H9 (cell line): Measurements from ENCODE around the gene APCDD1. TPM values are rescaled to one million over a fixed set of nuclear protein-coding genes. Genes with fewer than 3 reads are reported as not detected.

Experiments
- DNase-seq: peaks from one replicate; pipeline ENCODE4 v3.0.0-alpha.2; 2017
- H2AFZ ChIP-seq: one replicate; pipeline ENCODE4 v1.6.1; 2013; ENCODE audit warnings: mild to moderate bottlenecking, low read length, control low read depth, moderate library complexity
- H2AK5ac ChIP-seq: 2 replicates; pipeline ENCODE4 v1.6.1; 2013; ENCODE audit warnings: low read length, control low read depth, mixed read lengths; ENCODE audit not compliant: insufficient read length
- H2BK120ac ChIP-seq: one replicate; pipeline ENCODE4 v1.6.1; 2013; ENCODE audit warnings: low read depth, mild to moderate bottlenecking, low read length, control low read depth, inconsistent platforms; ENCODE audit not compliant: poor library complexity, severe bottlenecking
- H2BK12ac ChIP-seq: 2 replicates; pipeline ENCODE4 v1.6.1; 2013; ENCODE audit warnings: low read length, control low read depth, mixed read lengths, low read depth; ENCODE audit not compliant: insufficient read length
- H2BK15ac ChIP-seq: 2 replicates; pipeline ENCODE4 v1.6.1; 2013; ENCODE audit warnings: low read depth, low read length, control low read depth
- H2BK20ac ChIP-seq: one replicate; pipeline ENCODE4 v1.6.1; 2013; ENCODE audit warnings: low read depth, mild to moderate bottlenecking, low read length, control low read depth, inconsistent platforms; ENCODE audit not compliant: poor library complexity, severe bottlenecking
- H2BK5ac ChIP-seq: 2 replicates; pipeline ENCODE4 v1.6.1; 2013; ENCODE audit warnings: low read length, control low read depth, mixed read lengths; ENCODE audit not compliant: insufficient read length
- H3K14ac ChIP-seq: 2 replicates; pipeline ENCODE4 v1.6.1; 2013; ENCODE audit warnings: low read length, control low read depth; ENCODE audit not compliant: insufficient read depth
- H3K18ac ChIP-seq: 2 replicates; pipeline ENCODE4 v1.6.1; 2013; ENCODE audit warnings: low read depth, mild to moderate bottlenecking, mixed read lengths, low read length, control low read depth; ENCODE audit not compliant: insufficient read length
- H3K23ac ChIP-seq: 2 replicates; pipeline ENCODE4 v1.6.1; 2013; ENCODE audit warnings: low read length, control low read depth, mixed read lengths, low read depth; ENCODE audit not compliant: insufficient read length
- H3K23me2 ChIP-seq: 2 replicates; pipeline ENCODE4 v1.6.1; 2013; ENCODE audit warnings: low read depth, mild to moderate bottlenecking, mixed read lengths, low read length, control low read depth; ENCODE audit not compliant: insufficient read length, poor library complexity, severe bottlenecking
- H3K27ac ChIP-seq: 2 replicates; pipeline ENCODE4 v1.5.1; 2013; ENCODE audit warnings: low read length, control low read depth, mixed read lengths, low read depth; ENCODE audit not compliant: insufficient read length
- H3K27me3 ChIP-seq: 2 replicates; pipeline ENCODE4 v1.6.1; 2013; ENCODE audit warnings: low read length, control low read depth, inconsistent platforms; ENCODE audit not compliant: insufficient read depth
- H3K4ac ChIP-seq: 2 replicates; pipeline ENCODE4 v1.6.1; 2013; ENCODE audit warnings: low read depth, mild to moderate bottlenecking, control low read depth, inconsistent platforms, low read length, moderate library complexity
- H3K4me1 ChIP-seq: 2 replicates; pipeline ENCODE4 v1.6.1; 2013; ENCODE audit warnings: low read length, control low read depth, inconsistent platforms; ENCODE audit not compliant: insufficient read depth
- H3K4me2 ChIP-seq: 2 replicates; pipeline ENCODE4 v1.6.1; 2013; ENCODE audit warnings: low read length, control low read depth, mixed read lengths; ENCODE audit not compliant: insufficient read length, insufficient read depth
- H3K56ac ChIP-seq: 2 replicates; pipeline ENCODE4 v1.6.1; 2013; ENCODE audit warnings: low read depth, mild to moderate bottlenecking, mixed read lengths, low read length, control low read depth; ENCODE audit not compliant: insufficient read length
- H3K79me1 ChIP-seq: 2 replicates; pipeline ENCODE4 v1.6.1; 2013; ENCODE audit warnings: low read depth, mild to moderate bottlenecking, moderate library complexity, low read length, control low read depth, inconsistent platforms; ENCODE audit not compliant: insufficient read depth, poor library complexity, severe bottlenecking
- H3K79me2 ChIP-seq: 2 replicates; pipeline ENCODE4 v1.6.1; 2013; ENCODE audit warnings: low read length, control low read depth, inconsistent platforms; ENCODE audit not compliant: insufficient read depth
- H3K9ac ChIP-seq: 2 replicates; pipeline ENCODE4 v1.6.1; 2013; ENCODE audit warnings: low read length, control low read depth, mixed read lengths; ENCODE audit not compliant: insufficient read length; ENCODE audit errors: extremely low read depth
- H3K9me3 ChIP-seq: one replicate; pipeline ENCODE4 v1.6.1; 2013; ENCODE audit warnings: low read depth, low read length, inconsistent platforms; ENCODE audit not compliant: control insufficient read depth
- H3T11ph ChIP-seq: one replicate; pipeline ENCODE4 v1.6.1; 2013; ENCODE audit warnings: mild to moderate bottlenecking, low read length, control low read depth, inconsistent platforms
- H4K20me1 ChIP-seq: one replicate; pipeline ENCODE4 v1.6.1; 2013; ENCODE audit not compliant: control insufficient read depth, insufficient read length, insufficient read depth
- H4K5ac ChIP-seq: 2 replicates; pipeline ENCODE4 v1.6.1; 2013; ENCODE audit warnings: low read depth, mild to moderate bottlenecking, mixed read lengths, low read length, control low read depth; ENCODE audit not compliant: insufficient read length
- H4K8ac ChIP-seq: replicated peaks from 2 replicates; pipeline ENCODE4 v1.6.1; 2013; ENCODE audit warnings: low read length, control low read depth, mixed read lengths, low read depth; ENCODE audit not compliant: insufficient read length
- H4K91ac ChIP-seq: 2 replicates; pipeline ENCODE4 v1.6.1; 2013; ENCODE audit warnings: low read depth, mild to moderate bottlenecking, moderate library complexity, mixed read lengths, low read length, control low read depth; ENCODE audit not compliant: insufficient read length
- H3K27ac Mint-ChIP-seq, 3 experiments: 2 replicates in 2 of 3; 3 replicates in 1 of 3; pipeline ENCODE4 v1.8.0; 2020 to 2021; ENCODE audit warnings: mixed read lengths in 3 of 3, mild to moderate bottlenecking in 1 of 3, moderate library complexity in 1 of 3
- H3K27me3 Mint-ChIP-seq: 2 replicates; pipeline ENCODE4 v1.8.0; 2021; ENCODE audit warnings: low read depth, mild to moderate bottlenecking, moderate library complexity, mixed read lengths
- H3K36me3 Mint-ChIP-seq, 3 experiments: 2 replicates in 2 of 3; 3 replicates in 1 of 3; pipeline ENCODE4 v1.8.0; 2020 to 2021; ENCODE audit warnings: low read depth in 3 of 3, mixed read lengths in 3 of 3; ENCODE audit not compliant: insufficient read depth in 1 of 3
- H3K4me1 Mint-ChIP-seq, 2 experiments: 2 replicates each; pipeline ENCODE4 v1.8.0; 2020; ENCODE audit warnings: mixed read lengths in 2 of 2
- H3K4me3 Mint-ChIP-seq, 2 experiments: 2 replicates in 1 of 2; 3 replicates in 1 of 2; pipeline ENCODE4 v1.8.0; 2020 to 2021; ENCODE audit warnings: mild to moderate bottlenecking in 2 of 2, mixed read lengths in 2 of 2, moderate library complexity in 1 of 2
- H3K9me3 Mint-ChIP-seq, 2 experiments: 2 replicates in 1 of 2; 3 replicates in 1 of 2; pipeline ENCODE4 v1.8.0; 2020; ENCODE audit warnings: mild to moderate bottlenecking in 2 of 2, mixed read lengths in 2 of 2, moderate library complexity in 1 of 2
- CTCF ChIP-seq: fragments of 200-600 bp; sonication (generic); conservative IDR thresholded peaks from 3 replicates; pipeline ENCODE4 v1.8.0; 2021; ENCODE audit warnings: antibody characterized with exemption, mild to moderate bottlenecking
- WGBS: extraction: QIAGEN DNeasy Blood & Tissue Kit; methylation state at CpG from one replicate; pipeline ENCODE4 v1.1.7; 2013; ENCODE audit warnings: missing lambda C conversion rate, low lambda C conversion rate, mixed read lengths; ENCODE audit not compliant: insufficient read length; ENCODE audit errors: extremely low coverage; 5-methylcytosine and 5-hydroxymethylcytosine counted together
- total RNA-seq: library from RNA; stranded (reverse); gene quantifications from 2 replicates; pipeline ENCODE4 v1.2.1, GENCODE V29; 2021

APCDD1 gene
- total RNA-seq, 1 experiment from 2014 or later, result 1.8 TPM

- H2BK5ac ChIP-seq, result no peak overlapping the region
- no peak overlapping the region for H4K91ac ChIP-seq
- H2BK20ac ChIP-seq, result no peak overlapping the region
- H3K4me1 Mint-ChIP-seq, result peaks cover 34 to 36% of the 10 kb centered on the region in 2 experiments
- H3K27me3 Mint-ChIP-seq, result peaks cover 54% of the 10 kb centered on the region
- no peak overlapping the region for H3K27ac ChIP-seq
- H3T11ph ChIP-seq, result no peak overlapping the region
- H4K8ac ChIP-seq, result no peak overlapping the region
- H4K5ac ChIP-seq, result no peak overlapping the region
- no peak overlapping the region for H3K4ac ChIP-seq
- no peaks in the 10 kb centered on the region for H3K79me1 ChIP-seq
- no peak overlapping the region for H3K4me3 Mint-ChIP-seq
- no peak overlapping the region for H3K56ac ChIP-seq
- H3K4me1 ChIP-seq, result peaks cover 10% of the 10 kb centered on the region
- peaks cover 7 to 14% (median 11%) of the 10 kb centered on the region in 3 experiments; a peak in 5 of 7 replicates for H3K36me3 Mint-ChIP-seq
- no peak overlapping the region; a peak in 1 of 7 replicates for H3K27ac Mint-ChIP-seq
- H2BK120ac ChIP-seq, result no peak overlapping the region
- H2BK12ac ChIP-seq, result no peak overlapping the region
- H3K23ac ChIP-seq, result no peak overlapping the region
- no peak overlapping the region for H3K14ac ChIP-seq
- no CpG with 5 or more reads among the region's 9 CpGs for WGBS
- no peak for DNase-seq
- H2BK15ac ChIP-seq, result no peak overlapping the region
- H3K4me2 ChIP-seq, result no peak overlapping the region
- H3K27me3 ChIP-seq, result peaks cover 20% of the 10 kb centered on the region
- H2AK5ac ChIP-seq, result no peak overlapping the region
- H3K79me2 ChIP-seq, result no peaks in the 10 kb centered on the region
- H3K9me3 ChIP-seq, result no peaks in the 10 kb centered on the region
- no peak overlapping the region for H3K18ac ChIP-seq
- H3K9me3 Mint-ChIP-seq, result peaks cover 2 to 4% of the 10 kb centered on the region in 2 experiments; a peak in 2 of 5 replicates
- H2AFZ ChIP-seq, result no peak overlapping the region
- no peaks in the 10 kb centered on the region for H3K23me2 ChIP-seq
- no peaks in the 10 kb centered on the region for H4K20me1 ChIP-seq
- TF ChIP-seq CTCF, result no peak
- H3K9ac ChIP-seq, result no peak overlapping the region
Observed at GRCh38 chr18:10481831-10482230, 27.4 kb downstream of the APCDD1 start.
